CD4-positive, alpha-beta T cell (primary cell): ENCODE results near the gene SEMA5A. TPM values are rescaled to one million over a fixed set of nuclear protein-coding genes. Genes with fewer than 3 reads are reported as not detected.

Experiments used
- ATAC-seq: fragments of 200-7000 bp; cut with Tn5 transposase; one replicate; pipeline ENCODE4 v1.10.0; 2022; ENCODE audit warnings: mild to moderate bottlenecking; ENCODE audit not compliant: poor library complexity
- CTCF ChIA-PET: fragments of 350-600 bp; sonication (Branson Sonifier 250); formaldehyde crosslinking; loops from one replicate; lab custom pipeline; 2021; ENCODE audit warnings: antibody characterized with exemption, inconsistent platforms; lab: Charles Lee
- POLR2A ChIA-PET: fragments of 350-600 bp; sonication (Branson Sonifier 250); formaldehyde crosslinking; loops from one replicate; lab custom pipeline; 2021; ENCODE audit warnings: antibody characterized with exemption, inconsistent platforms; lab: Charles Lee
- DNase-seq, 14 experiments: peaks; one replicate each; pipeline ENCODE4 v3.0.0-alpha.2; 2013 to 2020; ENCODE audit warnings: mixed read lengths in 2 of 14
- H3K27ac ChIP-seq, 2 donors: one replicate each; pipeline versions ENCODE4 v1.5.1 to v1.7.0; 2013; ENCODE audit warnings: low read length in 2 of 2, low read depth in 1 of 2, mild to moderate bottlenecking in 1 of 2
- H3K27me3 ChIP-seq, 2 experiments: 1 replicate in 1 of 2; 2 replicates in 1 of 2; pipeline versions ENCODE4 v1.6.1 to v1.7.0; 2013; ENCODE audit warnings: low read length in 2 of 2, control low read depth in 1 of 2, mild to moderate bottlenecking in 1 of 2, moderate library complexity in 1 of 2; ENCODE audit not compliant: insufficient read depth in 2 of 2, control insufficient read depth in 1 of 2
- H3K36me3 ChIP-seq: one replicate; pipeline ENCODE4 v1.6.1; 2013; ENCODE audit warnings: low read length, control low read depth; ENCODE audit not compliant: insufficient read depth
- H3K4me1 ChIP-seq: one replicate; pipeline ENCODE4 v1.6.1; 2013; ENCODE audit warnings: low read length, control low read depth; ENCODE audit not compliant: insufficient read depth
- H3K4me3 ChIP-seq: one replicate; pipeline ENCODE4 v1.5.1; 2013; ENCODE audit warnings: mild to moderate bottlenecking, low read length, moderate library complexity
- H3K9me3 ChIP-seq, 2 experiments: 1 replicate in 1 of 2; 2 replicates in 1 of 2; pipeline versions ENCODE4 v1.6.1 to v1.7.0; 2013; ENCODE audit warnings: low read length in 2 of 2, mild to moderate bottlenecking in 2 of 2, control low read depth in 1 of 2, moderate library complexity in 1 of 2; ENCODE audit not compliant: control insufficient read depth in 1 of 2, insufficient read depth in 1 of 2
- H3K27ac Mint-ChIP-seq: one replicate; pipeline ENCODE4 v1.8.0; 2020; ENCODE audit warnings: mixed read lengths
- H3K27me3 Mint-ChIP-seq: one replicate; pipeline ENCODE4 v1.8.0; 2021; ENCODE audit warnings: mixed read lengths
- H3K36me3 Mint-ChIP-seq: one replicate; pipeline ENCODE4 v1.8.0; 2021; ENCODE audit warnings: low read depth, mixed read lengths
- H3K4me1 Mint-ChIP-seq: one replicate; pipeline ENCODE4 v1.8.0; 2021; ENCODE audit warnings: low read depth, mixed read lengths
- H3K4me3 Mint-ChIP-seq: one replicate; pipeline ENCODE4 v1.8.0; 2020; ENCODE audit warnings: mild to moderate bottlenecking, mixed read lengths
- H3K9me3 Mint-ChIP-seq: one replicate; pipeline ENCODE4 v1.8.0; 2020; ENCODE audit warnings: mixed read lengths
- intact Hi-C, 2 experiments: fragments of 100-400 bp; cut with DNase I in 1 of 2; cut with micrococcal nuclease in 1 of 2; formaldehyde crosslinking; loops; one replicate each; pipeline versions ENCODE4 v1.15.1 to v1.9.0; 2023 to 2025; cut with DNase I, micrococcal nuclease
- total RNA-seq, 174 experiments: library from RNA in 2 of 174; stranded (reverse) in 2 of 174; gene quantifications; one replicate each; pipeline ENCODE4 v1.2.3 and lab custom pipeline; 2021 to 2026
- TF ChIP-seq, protein P1 (sequence below): fragments of 200-600 bp; IDR thresholded peaks from one replicate; pipeline ENCODE4 v1.8.0; 2022; ENCODE audit warnings: antibody characterized with exemption, mild to moderate bottlenecking

The SEMA5A gene
- total RNA-seq, 2 experiments from 2014 or later, result 2.0 to 2.9 TPM

GRCh38 chr5:9507974-9508373, 37.9 kb downstream of the SEMA5A start:
- DNase-seq (no peak), ATAC-seq (no peak)
- Mint-ChIP-seq H3K36me3 (no peaks in the 10 kb centered on the region), H3K9me3 (peaks cover 2% of the 10 kb centered on the region), H3K27me3 (no peaks in the 10 kb centered on the region), H3K4me3 (no peak overlapping the region), H3K27ac (no peak overlapping the region), H3K4me1 (no peaks in the 10 kb centered on the region)
- CTCF ChIA-PET, result no interaction called here
- no peaks in the 10 kb centered on the region for H3K4me1 ChIP-seq
- TF ChIP-seq, protein P1, sequence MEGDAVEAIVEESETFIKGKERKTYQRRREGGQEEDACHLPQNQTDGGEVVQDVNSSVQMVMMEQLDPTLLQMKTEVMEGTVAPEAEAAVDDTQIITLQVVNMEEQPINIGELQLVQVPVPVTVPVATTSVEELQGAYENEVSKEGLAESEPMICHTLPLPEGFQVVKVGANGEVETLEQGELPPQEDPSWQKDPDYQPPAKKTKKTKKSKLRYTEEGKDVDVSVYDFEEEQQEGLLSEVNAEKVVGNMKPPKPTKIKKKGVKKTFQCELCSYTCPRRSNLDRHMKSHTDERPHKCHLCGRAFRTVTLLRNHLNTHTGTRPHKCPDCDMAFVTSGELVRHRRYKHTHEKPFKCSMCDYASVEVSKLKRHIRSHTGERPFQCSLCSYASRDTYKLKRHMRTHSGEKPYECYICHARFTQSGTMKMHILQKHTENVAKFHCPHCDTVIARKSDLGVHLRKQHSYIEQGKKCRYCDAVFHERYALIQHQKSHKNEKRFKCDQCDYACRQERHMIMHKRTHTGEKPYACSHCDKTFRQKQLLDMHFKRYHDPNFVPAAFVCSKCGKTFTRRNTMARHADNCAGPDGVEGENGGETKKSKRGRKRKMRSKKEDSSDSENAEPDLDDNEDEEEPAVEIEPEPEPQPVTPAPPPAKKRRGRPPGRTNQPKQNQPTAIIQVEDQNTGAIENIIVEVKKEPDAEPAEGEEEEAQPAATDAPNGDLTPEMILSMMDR, result no peak
- POLR2A ChIA-PET, result no interaction called here
- no peak overlapping the region for H3K4me3 ChIP-seq
- no peaks in the 10 kb centered on the region for H3K36me3 ChIP-seq
- H3K27me3 ChIP-seq, result no peaks in the 10 kb centered on the region
- H3K9me3 ChIP-seq, result no peaks in the 10 kb centered on the region
- H3K27ac ChIP-seq, result no peak overlapping the region
- intact Hi-C loops, result no loop called here

DNA sequence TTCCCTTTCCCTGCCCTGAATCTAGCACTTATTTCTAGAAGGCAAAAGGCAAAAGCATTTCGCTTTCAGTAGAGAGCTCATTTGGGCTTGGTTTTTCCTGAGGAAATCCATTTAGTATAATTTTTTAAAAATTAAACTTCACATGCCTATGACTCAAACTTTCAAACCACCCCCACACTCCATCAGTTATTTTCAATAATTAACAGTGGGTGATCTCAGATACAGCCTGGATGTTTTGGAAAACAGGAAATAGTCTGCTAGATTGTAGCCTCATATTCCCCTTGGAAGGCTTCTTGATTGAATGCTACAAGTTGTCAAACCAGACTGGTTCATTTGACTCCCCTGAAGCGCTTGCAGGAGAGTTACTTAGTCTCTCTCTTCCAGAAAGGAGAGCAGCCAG, 40.6 kb downstream of the SEMA5A start:
- H3K27me3 ChIP-seq, result no peaks in the 10 kb centered on the region
- ChIA-PET CTCF (no interaction called here), POLR2A (no interaction called here)
- Mint-ChIP-seq H3K9me3 (peaks cover 2% of the 10 kb centered on the region), H3K4me1 (no peaks in the 10 kb centered on the region), H3K4me3 (no peak overlapping the region), H3K36me3 (no peaks in the 10 kb centered on the region), H3K27me3 (no peaks in the 10 kb centered on the region), H3K27ac (no peak overlapping the region)
- H3K4me3 ChIP-seq, result no peak overlapping the region
- ATAC-seq (no peak), DNase-seq (no peak)
- no peaks in the 10 kb centered on the region for H3K4me1 ChIP-seq
- TF ChIP-seq, protein P1, result no peak
- no peaks in the 10 kb centered on the region for H3K9me3 ChIP-seq
- no peak overlapping the region for H3K27ac ChIP-seq
- intact Hi-C loops, result no loop called here
- H3K36me3 ChIP-seq, result no peaks in the 10 kb centered on the region

- H3K4me1 ChIP-seq, result no peaks in the 10 kb centered on the region
- intact Hi-C loops, result no loop called here
- H3K27ac ChIP-seq, result no peak overlapping the region
- H3K27me3 Mint-ChIP-seq, result no peaks in the 10 kb centered on the region
- POLR2A ChIA-PET, result no interaction called here
- H3K9me3 Mint-ChIP-seq, result peaks cover 2% of the 10 kb centered on the region
- no peak for DNase-seq
- no peaks in the 10 kb centered on the region for H3K36me3 ChIP-seq
- H3K4me3 Mint-ChIP-seq, result no peak overlapping the region
- TF ChIP-seq, protein P1, result no peak
- H3K4me3 ChIP-seq, result no peak overlapping the region
- no peaks in the 10 kb centered on the region for H3K9me3 ChIP-seq
- no peaks in the 10 kb centered on the region for H3K4me1 Mint-ChIP-seq
- ATAC-seq, result no peak
- no peak overlapping the region for H3K27ac Mint-ChIP-seq
- CTCF ChIA-PET, result no interaction called here
- no peaks in the 10 kb centered on the region for H3K27me3 ChIP-seq
- H3K36me3 Mint-ChIP-seq, result no peaks in the 10 kb centered on the region
These were observed 43.0 kb downstream of the SEMA5A start for GRCh38 chr5:9502864-9503263.
